ENCODE data around the gene OGFRL1. TPM values are rescaled to one million over a fixed set of nuclear protein-coding genes. Genes with fewer than 3 reads are reported as not detected.

OGFRL1 gene
- polyA plus RNA-seq, 3 donors = 15.3 to 24.7 (median 23.1) TPM

DNA sequence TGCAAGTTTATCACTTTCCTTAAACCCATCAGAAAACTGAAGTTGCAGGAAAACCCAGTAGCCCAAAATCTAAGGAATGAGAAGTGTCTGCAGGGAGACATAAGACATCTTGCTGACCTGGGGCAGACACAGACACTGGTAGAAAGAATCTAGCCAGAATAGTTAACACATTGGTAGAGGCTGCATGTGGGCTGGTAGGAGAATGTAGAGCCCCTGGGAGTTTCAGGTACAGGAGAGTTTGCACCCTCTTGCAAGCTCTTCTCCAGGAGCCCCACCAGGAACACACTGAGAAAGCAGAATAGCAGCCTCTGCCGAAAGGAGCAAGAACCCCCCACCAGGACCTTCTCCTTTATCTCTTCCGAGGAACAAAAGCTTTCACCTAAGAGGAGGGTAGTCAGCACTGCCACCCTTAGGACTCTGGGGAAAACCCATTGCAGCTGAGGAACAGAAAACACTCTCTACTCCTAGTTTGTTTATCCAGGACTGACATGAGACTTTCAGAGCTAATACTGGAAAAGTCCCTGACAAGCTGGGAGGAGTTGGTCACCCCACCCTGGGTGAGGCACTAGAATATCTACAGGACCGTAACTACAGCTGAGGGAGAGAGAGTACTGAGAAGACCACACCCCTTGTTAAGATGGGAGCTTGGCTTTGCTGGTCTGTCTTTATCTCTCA is 10.5 kb upstream of the OGFRL1 start:
- DNase-seq = no peak

- DNase-seq = no peak
Measured at GRCh38 chr6:71279321-71279720, 9.3 kb upstream of the OGFRL1 start.

- DNase-seq = no peak
Measured at GRCh38 chr6:71279740-71280139, 8.9 kb upstream of the OGFRL1 start.

- DNase-seq = no peak
Measured at GRCh38 chr6:71280701-71281100, 7.9 kb upstream of the OGFRL1 start.

DNA sequence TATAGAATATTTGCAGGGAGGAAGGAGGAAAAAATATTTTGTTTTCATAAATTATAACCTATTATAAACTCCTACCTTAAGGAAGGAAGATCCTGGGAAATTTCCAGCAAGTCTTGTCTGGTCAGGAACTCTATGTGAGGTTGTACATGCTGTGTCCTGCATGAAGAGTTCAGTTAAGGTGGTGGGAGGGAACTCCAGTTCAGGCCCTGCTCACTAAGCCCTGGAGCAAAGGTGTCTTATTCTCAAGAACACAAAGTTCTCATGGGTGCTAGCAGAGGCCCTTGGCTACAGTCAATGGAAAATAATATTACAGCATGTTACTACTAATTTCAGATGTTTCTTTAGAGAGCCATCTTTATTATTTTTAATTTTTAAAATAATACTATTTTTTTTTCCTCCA is 3.8 kb upstream of the OGFRL1 start:
- no peak for DNase-seq

DNA sequence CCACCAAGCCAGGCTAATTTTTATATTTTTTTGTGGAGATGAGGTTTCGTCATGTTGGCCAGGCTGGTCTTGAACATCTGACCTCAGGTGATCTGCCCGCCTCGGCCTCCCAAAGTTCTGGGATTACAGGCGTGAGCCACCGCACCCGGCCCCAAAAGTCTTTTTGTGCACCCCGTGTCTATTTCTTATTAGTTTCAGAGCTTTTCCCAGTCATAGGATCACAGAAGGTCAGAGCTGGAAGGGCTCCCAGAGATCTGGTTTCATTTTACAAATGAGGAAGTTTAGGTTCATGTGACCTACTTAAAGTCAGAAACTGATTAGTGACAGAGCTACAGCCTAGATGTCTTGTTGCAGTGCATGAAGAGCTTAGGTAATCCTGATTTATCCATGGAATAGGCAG is 1.6 kb upstream of the OGFRL1 start:
- DNase-seq = no peak

DNA sequence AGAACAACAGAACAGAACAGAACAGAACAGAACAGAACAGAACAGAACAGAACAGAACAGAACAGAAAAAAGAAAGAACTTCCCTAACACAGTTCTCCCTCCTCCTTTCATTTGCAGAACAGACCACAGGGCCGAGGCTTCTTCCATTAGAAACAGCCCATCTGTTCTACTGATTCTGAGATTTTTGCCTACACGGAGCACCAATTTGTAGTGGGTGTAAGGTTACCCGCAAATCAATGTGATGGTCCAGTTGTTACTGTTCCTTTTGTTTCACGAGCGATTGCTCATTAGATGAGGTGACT is 734 bp upstream of the OGFRL1 start:
- no peak for DNase-seq

- peak; percentile 30 for DNase-seq
Measured at GRCh38 chr6:71289039-71289801, 609 bp downstream of the OGFRL1 start.

DNA sequence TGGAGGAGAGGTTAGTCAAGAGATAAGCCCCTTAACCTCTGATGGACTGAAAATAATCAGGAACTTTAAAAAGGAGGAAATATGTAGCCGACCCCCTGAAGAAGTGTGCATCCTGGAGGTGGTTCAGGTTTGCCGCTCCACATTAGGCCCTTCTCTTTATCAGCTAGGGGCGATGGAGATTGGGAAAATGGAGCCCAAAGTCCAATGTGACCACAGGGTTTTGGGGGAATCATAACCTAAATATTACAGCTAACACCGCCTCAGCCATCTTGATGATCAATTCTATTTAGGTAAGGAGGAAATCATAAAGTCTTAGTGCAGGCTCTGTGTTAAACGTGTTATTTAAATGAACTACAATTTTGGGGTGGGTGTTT is 1.2 kb downstream of the OGFRL1 start:
- DNase-seq = no peak

DNA sequence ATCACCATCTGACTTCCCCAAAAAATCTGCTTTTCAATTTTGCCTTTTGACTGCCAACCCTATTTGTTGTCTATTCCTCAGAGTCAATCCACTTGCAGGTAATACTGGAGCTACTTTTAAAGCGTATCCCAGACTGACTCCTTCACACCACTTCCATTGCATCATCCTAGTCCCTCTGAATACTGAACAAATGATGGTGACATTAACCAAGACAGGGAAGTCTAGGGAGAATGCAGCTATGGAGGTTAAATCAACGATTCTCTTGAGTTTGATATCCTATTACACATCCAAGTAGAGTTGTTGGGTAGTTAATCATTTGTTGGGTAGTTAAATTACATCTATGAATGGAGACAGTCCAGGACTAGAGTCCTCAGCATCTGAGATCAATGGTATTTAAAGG is 2.0 kb downstream of the OGFRL1 start:
- DNase-seq = no peak

DNA sequence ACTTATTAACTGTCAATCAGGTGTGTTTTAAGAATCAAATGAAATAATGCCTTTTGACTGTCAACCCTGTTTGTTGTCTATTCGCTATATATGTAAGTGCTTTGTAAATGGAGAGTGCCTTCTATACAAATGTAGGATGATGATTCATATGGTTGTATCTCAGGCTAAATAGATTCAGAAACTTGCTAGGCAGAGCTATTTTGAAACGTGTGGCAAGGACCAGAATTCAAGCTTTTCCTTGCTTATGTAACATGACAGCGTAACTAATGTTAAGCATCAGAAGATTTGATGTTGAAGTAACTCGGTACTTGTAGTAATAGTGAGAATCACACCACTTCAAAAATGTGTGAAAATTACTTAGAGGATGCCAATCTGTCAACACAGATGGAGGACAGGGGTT is 3.4 kb downstream of the OGFRL1 start:
- DNase-seq = no peak

- no peak for DNase-seq
Measured at GRCh38 chr6:71294121-71294523, 5.5 kb downstream of the OGFRL1 start.

DNA sequence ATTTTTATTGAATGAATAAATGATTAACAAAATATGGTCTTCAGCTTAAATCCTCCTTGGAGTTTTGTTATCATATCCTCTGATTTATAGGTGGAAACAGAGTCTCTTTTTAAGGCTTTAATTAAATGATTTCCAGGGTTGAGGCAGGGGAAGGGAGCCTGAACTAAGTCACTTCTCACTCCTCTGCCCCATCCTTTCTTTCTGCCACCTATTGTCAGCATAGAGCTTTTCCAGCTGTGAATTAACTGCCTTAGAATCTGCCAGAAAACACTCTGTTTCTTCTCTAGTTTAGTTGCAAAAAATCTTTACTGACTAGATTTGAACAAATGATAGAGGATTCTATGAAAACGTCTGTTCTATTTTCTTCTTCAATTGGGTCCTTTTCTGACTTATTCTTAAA is 9.8 kb downstream of the OGFRL1 start:
- DNase-seq = no peak

GRCh38 chr6:71299541-71300470 is 11.2 kb downstream of the OGFRL1 start:
- DNase-seq = no peak

- no peak for DNase-seq
Measured at GRCh38 chr6:71300561-71301168, 12.1 kb downstream of the OGFRL1 start.

DNA sequence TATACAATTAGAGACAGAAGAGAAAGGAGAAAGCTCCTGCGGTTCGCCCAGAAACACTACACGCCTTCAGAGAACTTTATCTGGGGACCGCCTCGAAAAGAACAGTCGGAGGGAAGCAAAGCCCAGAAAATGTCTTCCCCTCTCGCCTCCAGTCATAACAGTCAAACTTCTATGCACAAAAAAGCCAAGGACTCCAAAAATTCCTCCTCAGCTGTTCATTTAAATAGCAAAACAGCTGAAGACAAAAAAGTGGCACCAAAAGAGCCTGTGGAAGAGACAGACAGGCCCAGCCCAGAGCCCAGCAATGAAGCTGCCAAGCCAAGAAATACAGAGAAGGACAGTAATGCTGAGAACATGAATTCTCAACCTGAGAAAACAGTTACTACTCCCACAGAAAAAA is 12.9 kb downstream of the OGFRL1 start:
- no peak for DNase-seq

- DNase-seq = no peak
Measured at GRCh38 chr6:71309656-71310055, 21.0 kb downstream of the OGFRL1 start.

GRCh38 chr6:71310261-71310660 is 21.6 kb downstream of the OGFRL1 start:
- no peak for DNase-seq

DNA sequence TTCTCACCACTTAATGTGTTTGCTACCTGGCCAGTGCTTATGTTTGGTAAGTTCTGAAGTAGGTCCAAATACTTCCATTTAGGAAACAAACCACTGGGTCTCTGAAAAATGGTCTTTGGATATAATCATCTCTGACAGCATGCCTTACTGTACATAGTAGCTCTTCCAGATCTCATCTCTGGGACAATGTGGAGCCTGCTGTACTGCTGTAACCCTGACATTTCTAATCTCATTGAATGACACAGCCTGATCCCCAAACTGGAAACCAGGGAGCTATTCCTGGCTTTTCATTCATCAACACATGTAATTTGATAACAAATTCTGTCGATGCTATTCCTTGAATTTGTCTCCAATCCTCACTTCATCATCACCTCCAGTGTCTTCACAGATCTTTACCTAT is 23.5 kb downstream of the OGFRL1 start:
- DNase-seq = no peak

DNA sequence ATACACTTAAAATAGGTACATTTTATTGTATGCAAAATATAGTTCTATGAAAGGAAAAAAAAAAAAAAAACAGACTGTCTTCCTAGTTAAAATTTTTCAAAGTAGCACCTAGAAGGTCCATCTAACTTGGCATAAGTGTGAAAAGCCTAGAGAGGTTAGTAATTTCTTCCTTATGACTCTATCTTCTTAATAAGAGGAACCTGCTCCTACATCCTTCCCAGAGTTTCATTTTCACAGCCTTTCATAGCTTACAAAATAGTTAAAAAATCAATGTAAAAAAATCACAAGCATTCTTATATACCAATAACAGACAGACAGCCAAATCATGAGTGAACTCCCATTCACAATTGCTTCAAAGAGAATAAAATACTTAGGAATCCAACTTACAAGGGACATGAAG is 28.8 kb downstream of the OGFRL1 start:
- DNase-seq = no peak

- no peak for DNase-seq
Measured at GRCh38 chr6:71320041-71320440, 31.4 kb downstream of the OGFRL1 start.

- no peak for DNase-seq
Measured at GRCh38 chr6:71321314-71321713, 32.7 kb downstream of the OGFRL1 start.

All from renal pelvis (tissue), 4 donors.